IPS DF 4.7 (cell line): ENCODE measurements around the gene BCL2L2.
"Not testable (repeated sequence)": the region's sequence is repeated elsewhere in the genome, so short reads cannot be mapped to it uniquely, and the experiment has no call there.

ENCODE experiments used
- DNase-seq: peaks from one replicate; pipeline ENCODE4 v3.0.0-alpha.2; 2013; ENCODE audit warnings: low spot score; ENCODE audit errors: extremely low read depth

The BCL2L2 gene

GRCh38 chr14:23324455-23324846, 17.8 kb downstream of the BCL2L2 start:
- DNase-seq: no peak

- DNase-seq: no peak
These were observed 18.4 kb downstream of the BCL2L2 start for GRCh38 chr14:23324993-23325392.

- not testable (repeated sequence) for DNase-seq
These were observed 19.1 kb downstream of the BCL2L2 start for GRCh38 chr14:23325746-23326145.

- DNase-seq: no peak
These were observed 20.1 kb downstream of the BCL2L2 start for GRCh38 chr14:23326491-23327332.

GRCh38 chr14:23327947-23328744, 21.5 kb downstream of the BCL2L2 start:
- no peak for DNase-seq

- DNase-seq: no peak
These were observed 29.0 kb downstream of the BCL2L2 start for GRCh38 chr14:23335623-23336022.

- no peak for DNase-seq
These were observed 33.1 kb downstream of the BCL2L2 start for GRCh38 chr14:23339506-23340268.

- DNase-seq: no peak
These were observed 37.8 kb downstream of the BCL2L2 start for GRCh38 chr14:23344481-23344880.

GRCh38 chr14:23345987-23346692, 39.5 kb downstream of the BCL2L2 start:
- DNase-seq: no peak

GRCh38 chr14:23346693-23347405, 40.2 kb downstream of the BCL2L2 start:
- DNase-seq: no peak

GRCh38 chr14:23347406-23348296, 41.0 kb downstream of the BCL2L2 start:
- no peak for DNase-seq

GRCh38 chr14:23348297-23348655, 41.6 kb downstream of the BCL2L2 start:
- DNase-seq: no peak

GRCh38 chr14:23349156-23349845, 42.7 kb downstream of the BCL2L2 start:
- DNase-seq: no peak

GRCh38 chr14:23351681-23352505, 45.3 kb downstream of the BCL2L2 start:
- DNase-seq: no peak

GRCh38 chr14:23352506-23353432, 46.1 kb downstream of the BCL2L2 start, which contains the start of gene SLC22A17:
Gene SLC22A17, minus strand, starts transcription at chr14:23352887.
- peak; percentile 78 for DNase-seq

GRCh38 chr14:23353433-23353780, 46.8 kb downstream of the BCL2L2 start:
- DNase-seq: no peak

- DNase-seq: no peak
These were observed 48.4 kb downstream of the BCL2L2 start for GRCh38 chr14:23354990-23355389.
